IgD-negative memory B cell (primary cell): ENCODE results near the gene TCP10L. TPM values are rescaled to one million over a fixed set of nuclear protein-coding genes. Genes with fewer than 3 reads are reported as not detected.
"Not testable (repeated sequence)": the region's sequence is repeated elsewhere in the genome, so short reads cannot be mapped to it uniquely, and the experiment has no call there.

Experiments
- H3K27ac Mint-ChIP-seq, 3 donors: one replicate each; pipeline ENCODE4 v1.8.0; 2020 to 2022; ENCODE audit warnings: mild to moderate bottlenecking in 3 of 3, mixed read lengths in 3 of 3, moderate library complexity in 1 of 3
- H3K27me3 Mint-ChIP-seq: one replicate; pipeline ENCODE4 v1.8.0; 2021; ENCODE audit warnings: mixed read lengths
- H3K36me3 Mint-ChIP-seq: one replicate; pipeline ENCODE4 v1.8.0; 2020; ENCODE audit warnings: mild to moderate bottlenecking, mixed read lengths
- H3K4me1 Mint-ChIP-seq, 3 donors: one replicate each; pipeline ENCODE4 v1.8.0; 2020 to 2022; ENCODE audit warnings: mixed read lengths in 3 of 3, mild to moderate bottlenecking in 1 of 3
- H3K4me3 Mint-ChIP-seq, 4 donors: one replicate each; pipeline ENCODE4 v1.8.0; 2020 to 2022; ENCODE audit warnings: mild to moderate bottlenecking in 4 of 4, mixed read lengths in 4 of 4, moderate library complexity in 3 of 4
- H3K9me3 Mint-ChIP-seq, 3 donors: one replicate each; pipeline ENCODE4 v1.8.0; 2020 to 2021; ENCODE audit warnings: mixed read lengths in 3 of 3, mild to moderate bottlenecking in 1 of 3
- polyA plus RNA-seq: library from polyadenylated mRNA; unstranded; fragments of 300-500 nt; fragmentation: Illumina TruSeq; gene quantifications from one replicate; pipeline ENCODE4 v1.2.3, GENCODE V29; 2021

The TCP10L gene
- 0.28 TPM for polyA plus RNA-seq

DNA sequence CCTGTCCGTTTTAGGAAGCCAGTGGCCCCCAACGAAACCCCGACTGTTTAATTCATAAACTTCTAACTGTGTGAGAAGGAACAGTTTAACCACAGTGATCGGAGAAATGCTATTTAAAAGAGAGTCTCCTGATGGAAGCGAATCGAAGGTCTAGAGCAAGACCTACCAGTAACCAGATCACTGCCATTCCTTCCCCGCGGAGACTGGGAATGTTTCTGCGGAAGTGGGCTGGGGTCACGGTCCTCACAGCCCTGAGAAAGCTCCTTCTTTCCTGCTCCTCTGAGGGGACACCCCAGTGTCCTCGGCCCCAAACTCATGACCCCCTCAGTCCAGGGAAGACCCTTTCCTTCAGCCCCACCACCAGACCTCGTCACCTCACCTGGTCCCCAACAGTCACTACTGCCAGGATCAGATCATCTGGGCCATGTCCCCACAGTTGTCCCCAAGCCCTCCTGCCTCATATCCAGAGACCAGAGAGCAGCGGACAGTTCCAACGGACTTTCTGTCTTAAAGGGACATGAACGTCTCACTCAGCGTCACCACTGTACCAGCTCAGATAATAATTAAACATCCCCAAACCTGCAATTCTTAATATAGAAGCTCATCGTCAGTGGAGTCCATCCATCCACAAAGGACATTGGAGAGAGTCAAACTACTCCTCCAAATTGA, at the start of gene TCP10L:
Gene TCP10L (minus strand): TSS at position 482 of the 669 bp plus-strand sequence. CDS start 1,219 bp downstream, outside the sequence.
- Mint-ChIP-seq H3K4me1 (no peaks in the 10 kb centered on the region), H3K27ac (no peak within 1 kb of the TSS), H3K36me3 (no peaks in the 10 kb centered on the region), H3K4me3 (no peak within 1 kb of the TSS), H3K9me3 (no peaks in the 10 kb centered on the region), H3K27me3 (peaks cover 4% of the 10 kb centered on the region)

- Mint-ChIP-seq H3K36me3 (peaks cover 3% of the 10 kb centered on the region), H3K27ac (no peak overlapping the region), H3K4me1 (no peaks in the 10 kb centered on the region), H3K27me3 (peaks cover 7% of the 10 kb centered on the region), H3K9me3 (peaks cover 0 to 6% (median 2%) of the 10 kb centered on the region in 3 donors), H3K4me3 (no peak overlapping the region)
Observed at GRCh38 chr21:32626621-32627196, 41.4 kb upstream of the TCP10L start.

DNA sequence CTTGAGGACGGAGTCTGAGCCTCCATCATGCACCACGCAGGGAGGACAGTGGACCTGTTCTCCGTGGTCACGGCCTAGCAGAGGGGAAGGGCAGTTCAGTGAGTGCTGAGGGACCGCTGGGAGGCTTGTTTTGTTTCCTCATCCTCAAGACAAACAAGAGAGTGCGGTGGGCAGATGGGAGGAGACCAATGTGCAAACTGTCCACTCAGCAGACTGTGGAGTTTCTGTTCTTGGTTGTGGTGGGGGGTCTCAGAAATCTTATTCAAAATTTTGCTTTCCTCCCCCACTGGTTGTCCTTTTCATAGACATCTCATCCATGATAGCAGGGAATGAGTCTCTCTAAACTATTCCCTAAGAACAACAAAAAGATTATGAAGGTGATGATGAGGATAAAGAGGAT, 32.9 kb upstream of the TCP10L start:
- H3K27ac Mint-ChIP-seq, H3K36me3 Mint-ChIP-seq, H3K4me1 Mint-ChIP-seq, H3K9me3 Mint-ChIP-seq, H3K4me3 Mint-ChIP-seq: not testable (repeated sequence)
- peaks cover 12% of the 10 kb centered on the region for H3K27me3 Mint-ChIP-seq

DNA sequence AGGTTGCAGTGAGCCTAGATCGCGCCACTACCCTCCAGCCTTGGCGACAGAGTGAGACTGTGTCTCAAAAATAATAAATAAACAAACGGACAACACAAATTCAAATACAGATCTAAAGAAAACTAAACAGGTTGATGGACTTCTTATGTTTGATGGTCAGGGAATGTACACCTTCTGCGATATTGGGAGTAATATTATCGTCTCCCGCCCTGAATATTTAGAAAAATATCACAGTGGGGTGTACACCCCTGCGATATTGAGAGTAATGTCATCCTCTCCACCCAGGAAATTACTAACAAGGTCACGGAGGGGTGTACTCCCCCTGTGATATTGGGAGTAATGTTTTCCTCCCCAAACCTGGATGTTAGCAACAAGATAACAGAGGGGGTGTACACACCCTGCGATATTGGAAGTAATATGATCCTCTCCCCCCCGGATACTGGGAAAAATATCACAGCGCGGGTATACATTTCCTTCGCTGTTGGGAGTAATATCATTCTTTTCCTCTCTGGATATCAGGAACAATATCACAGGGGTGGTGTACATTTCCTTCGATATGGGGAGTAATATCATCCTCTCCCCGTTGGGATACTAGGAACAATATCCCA, 28.2 kb upstream of the TCP10L start:
- Mint-ChIP-seq H3K27ac (peak overlapping the region; percentile 97 to 99 (median 98)), H3K27me3 (peaks cover 1% of the 10 kb centered on the region), H3K4me3 (peak overlapping the region; percentile 96 to 98 (median 98)), H3K4me1 (peaks cover 1 to 13% (median 3%) of the 10 kb centered on the region in 3 donors), H3K36me3 (peaks cover 1% of the 10 kb centered on the region), H3K9me3 (no peaks in the 10 kb centered on the region)

DNA sequence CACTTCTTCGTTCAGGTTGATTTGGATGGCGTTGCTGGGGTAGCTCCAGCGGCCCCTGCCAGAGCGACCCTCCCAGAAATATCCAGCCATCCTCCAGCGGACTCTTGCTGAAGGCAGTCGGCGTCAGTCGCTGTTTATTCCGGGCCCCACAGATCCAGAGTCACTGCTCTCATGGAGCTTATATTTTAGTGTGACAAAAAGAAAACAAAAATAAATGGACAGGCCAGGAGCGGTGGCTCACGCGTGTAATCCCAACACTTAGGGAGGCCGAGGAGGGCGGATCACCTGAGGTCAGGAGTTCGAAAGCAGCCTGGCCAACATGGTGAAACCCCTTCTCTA, 27.6 kb upstream of the TCP10L start:
- H3K36me3 Mint-ChIP-seq = peaks cover 3% of the 10 kb centered on the region
- H3K9me3 Mint-ChIP-seq = no peaks in the 10 kb centered on the region
- no peaks in the 10 kb centered on the region for H3K27me3 Mint-ChIP-seq
- H3K27ac Mint-ChIP-seq = peak overlapping the region; percentile 97 to 99 (median 98)
- peaks cover 1 to 13% (median 3%) of the 10 kb centered on the region in 3 donors for H3K4me1 Mint-ChIP-seq
- H3K4me3 Mint-ChIP-seq = peak overlapping the region; percentile 96 to 98 (median 98)

- peak within 1 kb of the TSS; percentile 97 to 99 (median 98) for H3K27ac Mint-ChIP-seq
- H3K36me3 Mint-ChIP-seq = peaks cover 7% of the 10 kb centered on the region
- H3K9me3 Mint-ChIP-seq = no peaks in the 10 kb centered on the region
- peaks cover 1 to 13% (median 3%) of the 10 kb centered on the region in 3 donors for H3K4me1 Mint-ChIP-seq
- H3K4me3 Mint-ChIP-seq = peak within 1 kb of the TSS; percentile 96 to 98 (median 98)
- no peaks in the 10 kb centered on the region for H3K27me3 Mint-ChIP-seq
Observed at GRCh38 chr21:32612075-32612998, 27.0 kb upstream of the TCP10L start, which contains the start of gene CFAP298. TSS of gene CFAP298 (minus strand) at chr21:32612377. CDS start at chr21:32612243, 134 bp downstream.

- no peaks in the 10 kb centered on the region for H3K9me3 Mint-ChIP-seq
- peaks cover 11% of the 10 kb centered on the region for H3K36me3 Mint-ChIP-seq
- H3K4me1 Mint-ChIP-seq = peaks cover 1 to 13% (median 3%) of the 10 kb centered on the region in 3 donors
- H3K27ac Mint-ChIP-seq = peak overlapping the region; percentile 97 to 99 (median 98)
- no peaks in the 10 kb centered on the region for H3K27me3 Mint-ChIP-seq
- H3K4me3 Mint-ChIP-seq = peak overlapping the region; percentile 96 to 98 (median 98)
Observed at GRCh38 chr21:32611471-32611997, 26.2 kb upstream of the TCP10L start.

DNA sequence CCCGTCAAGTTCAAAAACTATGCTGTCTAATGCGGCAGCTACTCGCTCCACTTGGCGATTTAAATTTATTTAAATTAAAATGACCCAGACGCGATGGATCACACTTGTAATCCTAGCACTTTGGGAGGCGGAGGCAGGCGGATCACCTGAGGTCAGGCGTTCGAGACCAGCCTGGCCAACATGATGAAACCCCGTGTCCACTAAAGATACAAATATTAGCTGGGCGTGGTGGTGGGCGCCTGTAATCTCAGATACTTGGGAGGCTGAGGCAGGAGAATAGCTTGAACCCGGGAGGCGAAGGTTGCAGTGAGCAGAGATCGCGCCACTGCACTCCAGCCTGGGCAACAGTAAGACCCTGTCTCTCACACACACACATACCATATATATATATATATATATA, 25.6 kb upstream of the TCP10L start:
- H3K9me3 Mint-ChIP-seq, H3K27ac Mint-ChIP-seq, H3K27me3 Mint-ChIP-seq: not testable (repeated sequence)
- peak overlapping the region in 2 of 4 donors; percentile 3 to 33 for H3K4me3 Mint-ChIP-seq
- peaks cover 1 to 16% (median 3%) of the 10 kb centered on the region in 3 donors for H3K4me1 Mint-ChIP-seq
- peaks cover 13% of the 10 kb centered on the region for H3K36me3 Mint-ChIP-seq

DNA sequence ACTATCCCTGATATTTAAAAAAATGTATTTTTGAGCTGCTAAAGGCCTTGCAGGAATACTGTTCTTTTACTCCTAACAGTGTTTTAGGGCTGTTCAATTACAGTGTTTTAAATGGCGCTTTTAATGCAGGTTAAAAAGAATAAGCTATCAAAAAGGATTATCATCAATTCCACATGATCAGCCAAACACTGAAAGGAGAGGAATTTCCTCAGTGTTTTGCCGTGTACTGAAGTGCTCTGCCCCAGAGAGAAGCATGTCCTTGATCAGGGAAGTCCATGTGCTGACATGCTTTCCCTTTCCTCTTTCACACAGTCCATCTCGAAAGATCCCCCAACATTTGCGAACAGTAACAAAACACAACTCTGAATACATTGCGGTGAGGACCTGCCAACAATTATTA, 23.5 kb upstream of the TCP10L start:
- peak overlapping the region in 1 of 3 donors; percentile 46 for H3K27ac Mint-ChIP-seq
- peaks cover 1 to 20% (median 3%) of the 10 kb centered on the region in 3 donors for H3K4me1 Mint-ChIP-seq
- peaks cover 13% of the 10 kb centered on the region for H3K36me3 Mint-ChIP-seq
- peak overlapping the region in 1 of 4 donors; percentile 46 for H3K4me3 Mint-ChIP-seq
- H3K9me3 Mint-ChIP-seq = no peaks in the 10 kb centered on the region
- H3K27me3 Mint-ChIP-seq = no peaks in the 10 kb centered on the region

GRCh38 chr21:32605469-32605868, 20.1 kb upstream of the TCP10L start:
- H3K27me3 Mint-ChIP-seq = no peaks in the 10 kb centered on the region
- H3K27ac Mint-ChIP-seq = no peak overlapping the region
- peaks cover 0 to 7% (median 4%) of the 10 kb centered on the region in 3 donors for H3K4me1 Mint-ChIP-seq
- H3K36me3 Mint-ChIP-seq = peaks cover 15% of the 10 kb centered on the region
- peak overlapping the region in 1 of 4 donors; percentile 53 for H3K4me3 Mint-ChIP-seq
- H3K9me3 Mint-ChIP-seq = no peaks in the 10 kb centered on the region

DNA sequence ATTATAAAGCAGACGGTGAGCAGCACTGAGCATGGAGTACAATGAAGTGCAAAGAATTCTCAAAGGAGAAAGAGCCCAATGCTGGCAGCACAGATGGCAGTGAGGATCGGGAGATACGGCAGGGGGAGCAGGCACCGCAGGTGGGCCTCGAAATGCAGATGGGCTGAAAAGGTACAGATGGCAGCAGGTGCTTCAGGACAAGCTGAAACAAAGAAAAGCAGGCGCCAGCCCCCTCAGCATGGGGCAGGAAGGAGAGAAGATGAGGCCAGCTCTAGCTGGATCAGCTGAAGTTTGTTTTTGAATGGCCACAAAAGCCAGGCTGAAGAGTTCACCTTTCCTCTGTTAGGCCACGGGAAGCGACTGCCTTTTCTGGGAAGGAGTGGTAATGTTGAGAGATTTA, 19.1 kb upstream of the TCP10L start:
- H3K27ac Mint-ChIP-seq = no peak overlapping the region
- H3K4me3 Mint-ChIP-seq = no peak overlapping the region
- no peaks in the 10 kb centered on the region for H3K27me3 Mint-ChIP-seq
- H3K4me1 Mint-ChIP-seq = peaks cover 0 to 8% (median 7%) of the 10 kb centered on the region in 3 donors
- H3K36me3 Mint-ChIP-seq = peaks cover 14% of the 10 kb centered on the region
- H3K9me3 Mint-ChIP-seq = no peaks in the 10 kb centered on the region

GRCh38 chr21:32603131-32603530, 17.8 kb upstream of the TCP10L start:
- Mint-ChIP-seq H3K4me1 (peaks cover 0 to 7% (median 5%) of the 10 kb centered on the region in 3 donors), H3K9me3 (no peaks in the 10 kb centered on the region), H3K27ac (peak overlapping the region in 1 of 3 donors; percentile 37), H3K4me3 (no peak overlapping the region), H3K36me3 (peaks cover 13% of the 10 kb centered on the region), H3K27me3 (no peaks in the 10 kb centered on the region)

- no peaks in the 10 kb centered on the region for H3K9me3 Mint-ChIP-seq
- no peak overlapping the region for H3K4me3 Mint-ChIP-seq
- H3K36me3 Mint-ChIP-seq = peaks cover 8% of the 10 kb centered on the region
- H3K4me1 Mint-ChIP-seq = peaks cover 0 to 7% (median 5%) of the 10 kb centered on the region in 3 donors
- H3K27me3 Mint-ChIP-seq = no peaks in the 10 kb centered on the region
- no peak overlapping the region for H3K27ac Mint-ChIP-seq
Observed at GRCh38 chr21:32602099-32602498, 16.8 kb upstream of the TCP10L start.

DNA sequence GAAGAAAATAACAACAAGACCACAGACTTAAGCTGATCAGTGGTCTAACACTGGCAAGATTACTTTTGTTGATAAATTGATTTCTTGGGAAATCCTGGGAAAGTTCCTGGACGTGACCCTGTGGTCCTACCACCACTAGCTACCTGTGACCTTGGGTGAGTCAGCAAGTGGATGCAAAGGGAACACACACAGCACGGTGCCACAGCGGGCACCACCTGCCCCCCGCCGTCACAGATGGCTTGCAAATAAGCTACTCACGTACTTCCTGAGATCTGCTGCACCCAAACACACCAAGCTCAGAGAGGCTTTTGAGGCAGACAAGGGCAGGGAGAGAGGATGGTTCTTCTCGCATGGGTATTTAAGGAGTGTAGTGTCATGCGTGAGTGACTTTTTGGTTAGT, 14.2 kb upstream of the TCP10L start:
- H3K4me3 Mint-ChIP-seq = no peak overlapping the region
- peaks cover 2% of the 10 kb centered on the region for H3K36me3 Mint-ChIP-seq
- H3K4me1 Mint-ChIP-seq = peaks cover 0 to 5% (median 0%) of the 10 kb centered on the region in 3 donors
- H3K9me3 Mint-ChIP-seq = no peaks in the 10 kb centered on the region
- no peaks in the 10 kb centered on the region for H3K27me3 Mint-ChIP-seq
- peak overlapping the region in 1 of 3 donors; percentile 78 for H3K27ac Mint-ChIP-seq
